Fibroblast of lung (primary cell): ENCODE data around the gene DUS1L. TPM values are rescaled to one million over a fixed set of nuclear protein-coding genes. Genes with fewer than 3 reads are reported as not detected.

ENCODE experiments used
- DNase-seq, 2 donors: peaks; one replicate each; pipeline versions ENCODE4 v3.0.0 to v3.0.0-alpha.2; 2010; ENCODE audit warnings: low read depth in 2 of 2
- H2AFZ ChIP-seq: 2 replicates; pipeline ENCODE4 v1.5.1; 2012; ENCODE audit warnings: low read length, control low read depth, inconsistent platforms
- H3K27ac ChIP-seq: 2 replicates; pipeline ENCODE4 v1.5.1; 2011; ENCODE audit warnings: low read length, control low read depth; ENCODE audit not compliant: insufficient read depth
- H3K27me3 ChIP-seq: 2 replicates; pipeline ENCODE4 v1.5.1; 2011; ENCODE audit warnings: mild to moderate bottlenecking, low read length; ENCODE audit not compliant: control insufficient read depth, insufficient read depth
- H3K36me3 ChIP-seq: 2 replicates; pipeline ENCODE4 v1.5.1; 2011; ENCODE audit warnings: low read length; ENCODE audit not compliant: control insufficient read depth, insufficient read depth
- H3K4me1 ChIP-seq: 2 replicates; pipeline ENCODE4 v1.5.1; 2011; ENCODE audit warnings: low read length; ENCODE audit not compliant: control insufficient read depth, insufficient read depth; ENCODE audit errors: extremely low read depth
- H3K4me2 ChIP-seq: 2 replicates; pipeline ENCODE4 v1.5.1; 2011; ENCODE audit warnings: low read length, control low read depth; ENCODE audit not compliant: insufficient read depth; ENCODE audit errors: extremely low read depth
- H3K4me3 ChIP-seq, 4 experiments: fragments of 200-600 bp in 1 of 4; sonication (generic) in 1 of 4; replicated peaks in 1 of 4; 2 replicates each; pipeline ENCODE4 v1.5.1; 2011 to 2016; ENCODE audit warnings: low read length in 4 of 4, low read depth in 3 of 4, mild to moderate bottlenecking in 3 of 4, control low read depth in 2 of 4, inconsistent platforms in 1 of 4, mixed read lengths in 1 of 4; ENCODE audit not compliant: insufficient read depth in 1 of 4; ENCODE audit errors: control extremely low read depth in 1 of 4
- H3K79me2 ChIP-seq: 2 replicates; pipeline ENCODE4 v1.5.1; 2012; ENCODE audit warnings: mild to moderate bottlenecking, low read length, inconsistent platforms; ENCODE audit not compliant: control insufficient read depth, insufficient read depth
- H3K9ac ChIP-seq: 2 replicates; pipeline ENCODE4 v1.5.1; 2011; ENCODE audit warnings: mild to moderate bottlenecking, low read length, control low read depth; ENCODE audit not compliant: insufficient read depth
- H3K9me3 ChIP-seq: 2 replicates; pipeline ENCODE4 v1.5.1; 2012; ENCODE audit warnings: low read depth, low read length; ENCODE audit not compliant: control insufficient read depth, insufficient read depth
- H4K20me1 ChIP-seq: 2 replicates; pipeline ENCODE4 v1.5.1; 2011; ENCODE audit warnings: low read length; ENCODE audit not compliant: control insufficient read depth, insufficient read depth; ENCODE audit errors: extremely low read depth
- EZH2 ChIP-seq: IDR thresholded peaks from 2 replicates; pipeline ENCODE4 v1.5.1; 2012; ENCODE audit warnings: low read length, control low read depth, mild to moderate bottlenecking; ENCODE audit errors: missing control alignments
- polyA plus RNA-seq, 2 donors: library from polyadenylated mRNA; depleted of rRNA in 1 of 2; stranded (reverse) in 1 of 2; unstranded in 1 of 2; fragments of >200 nt; gene quantifications; 2 replicates each; pipeline ENCODE4 v1.2.1, GENCODE V29; 2011 to 2012; ENCODE audit warnings: missing spikeins in 1 of 2
- total RNA-seq: library from RNA; depleted of rRNA; stranded (reverse); fragments of >200 nt; gene quantifications from 2 replicates; pipeline ENCODE4 v1.2.1, GENCODE V29; 2014
- TF ChIP-seq, protein P1 (sequence below), 2 donors: IDR thresholded peaks in 1 of 2; conservative IDR thresholded peaks in 1 of 2; 1 replicate in 1 of 2; 2 replicates in 1 of 2; pipeline ENCODE4 v1.5.1; 2011 to 2012; ENCODE audit warnings: low read length in 2 of 2, control low read depth in 1 of 2, inconsistent platforms in 1 of 2, low read depth in 1 of 2, mild to moderate bottlenecking in 1 of 2

The DUS1L gene
- total and polyA plus RNA-seq, 2 donors (not counting 1 experiment from before 2014, with no cell fraction given), result 24.6 to 41.0 TPM

- no peak for DNase-seq
- TF ChIP-seq, protein P1, sequence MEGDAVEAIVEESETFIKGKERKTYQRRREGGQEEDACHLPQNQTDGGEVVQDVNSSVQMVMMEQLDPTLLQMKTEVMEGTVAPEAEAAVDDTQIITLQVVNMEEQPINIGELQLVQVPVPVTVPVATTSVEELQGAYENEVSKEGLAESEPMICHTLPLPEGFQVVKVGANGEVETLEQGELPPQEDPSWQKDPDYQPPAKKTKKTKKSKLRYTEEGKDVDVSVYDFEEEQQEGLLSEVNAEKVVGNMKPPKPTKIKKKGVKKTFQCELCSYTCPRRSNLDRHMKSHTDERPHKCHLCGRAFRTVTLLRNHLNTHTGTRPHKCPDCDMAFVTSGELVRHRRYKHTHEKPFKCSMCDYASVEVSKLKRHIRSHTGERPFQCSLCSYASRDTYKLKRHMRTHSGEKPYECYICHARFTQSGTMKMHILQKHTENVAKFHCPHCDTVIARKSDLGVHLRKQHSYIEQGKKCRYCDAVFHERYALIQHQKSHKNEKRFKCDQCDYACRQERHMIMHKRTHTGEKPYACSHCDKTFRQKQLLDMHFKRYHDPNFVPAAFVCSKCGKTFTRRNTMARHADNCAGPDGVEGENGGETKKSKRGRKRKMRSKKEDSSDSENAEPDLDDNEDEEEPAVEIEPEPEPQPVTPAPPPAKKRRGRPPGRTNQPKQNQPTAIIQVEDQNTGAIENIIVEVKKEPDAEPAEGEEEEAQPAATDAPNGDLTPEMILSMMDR (conservative IDR thresholded peaks at IDR 0.05 in 1 of 2, IDR thresholded peaks at IDR 0.05 in 1 of 2; ENCODE audit: low read depth in 1 of 2, low read length in 2 of 2), result no peak
- TF ChIP-seq EZH2, result no peak
- Histone ChIP-seq H3K4me2 (peak overlapping the region; percentile 97), H3K4me1 (no peaks in the 10 kb centered on the region), H3K4me3 (peak overlapping the region; percentile 53 to 85 (median 80)), H2AFZ (no peak overlapping the region), H4K20me1 (no peaks in the 10 kb centered on the region), H3K36me3 (peaks cover 25% of the 10 kb centered on the region), H3K9me3 (no peaks in the 10 kb centered on the region), H3K79me2 (peaks cover 12% of the 10 kb centered on the region), H3K27ac (peak overlapping the region; percentile 62), H3K27me3 (no peaks in the 10 kb centered on the region), H3K9ac (peak overlapping the region; percentile 79)
These were observed 991 bp downstream of the DUS1L start for GRCh38 chr17:82064433-82065192.

- no peaks in the 10 kb centered on the region for H3K4me1 ChIP-seq
- no peaks in the 10 kb centered on the region for H3K9me3 ChIP-seq
- peak overlapping the region in 1 of 4 experiments; percentile 79 for H3K4me3 ChIP-seq
- H3K4me2 ChIP-seq, result peak overlapping the region; percentile 97
- DNase-seq, result no peak
- H4K20me1 ChIP-seq, result no peaks in the 10 kb centered on the region
- no peak overlapping the region for H2AFZ ChIP-seq
- no peak overlapping the region for H3K9ac ChIP-seq
- H3K36me3 ChIP-seq, result peaks cover 31% of the 10 kb centered on the region
- no peaks in the 10 kb centered on the region for H3K27me3 ChIP-seq
- H3K79me2 ChIP-seq, result peaks cover 12% of the 10 kb centered on the region
- H3K27ac ChIP-seq, result no peak overlapping the region
- TF ChIP-seq EZH2, result no peak
- TF ChIP-seq, protein P1 (conservative IDR thresholded peaks at IDR 0.05 in 1 of 2, IDR thresholded peaks at IDR 0.05 in 1 of 2; ENCODE audit: low read depth in 1 of 2, low read length in 2 of 2), result no peak
These were observed 1.9 kb downstream of the DUS1L start for GRCh38 chr17:82063424-82064415.

DNA sequence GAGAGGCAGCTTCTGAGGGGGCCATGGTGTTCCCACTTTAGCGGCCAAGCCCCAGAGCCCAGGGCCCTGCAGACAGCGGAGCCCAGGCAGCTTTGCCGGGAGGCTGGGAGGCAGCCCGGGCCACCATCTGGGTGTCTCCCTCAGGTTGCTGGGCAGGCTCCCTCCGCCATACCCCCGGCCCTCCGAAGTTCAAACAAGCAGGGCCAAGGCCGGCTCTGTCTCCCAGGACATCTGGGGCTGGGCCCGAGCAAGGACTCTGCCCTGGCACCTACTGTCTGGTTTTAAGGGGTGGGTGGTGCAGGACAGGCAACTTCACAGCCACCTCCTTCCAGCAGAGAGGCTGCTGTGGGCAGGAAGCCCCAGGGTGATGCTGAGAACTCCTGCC is 2.6 kb downstream of the DUS1L start:
- peaks cover 36% of the 10 kb centered on the region for H3K36me3 ChIP-seq
- H3K27me3 ChIP-seq, result no peaks in the 10 kb centered on the region
- no peak overlapping the region for H3K4me3 ChIP-seq
- DNase-seq, result no peak
- H3K9ac ChIP-seq, result no peak overlapping the region
- peaks cover 12% of the 10 kb centered on the region for H3K79me2 ChIP-seq
- H2AFZ ChIP-seq, result no peak overlapping the region
- H3K4me1 ChIP-seq, result no peaks in the 10 kb centered on the region
- no peaks in the 10 kb centered on the region for H3K9me3 ChIP-seq
- H3K27ac ChIP-seq, result no peak overlapping the region
- TF ChIP-seq, protein P1 (conservative IDR thresholded peaks at IDR 0.05 in 1 of 2, IDR thresholded peaks at IDR 0.05 in 1 of 2; ENCODE audit: low read depth in 1 of 2, low read length in 2 of 2), result no peak
- TF ChIP-seq EZH2, result no peak
- H3K4me2 ChIP-seq, result no peak overlapping the region
- H4K20me1 ChIP-seq, result no peaks in the 10 kb centered on the region
